Measurements from ENCODE around the gene RASSF5.

RASSF5 gene

GRCh38 chr1:206496131-206496793 is 11.1 kb upstream of the RASSF5 start:
- no peak for DNase-seq

- no peak for DNase-seq
These were observed 10.0 kb upstream of the RASSF5 start for GRCh38 chr1:206497363-206497762.

- no peak for DNase-seq
These were observed 9.6 kb upstream of the RASSF5 start for GRCh38 chr1:206497774-206498173.

GRCh38 chr1:206498685-206499084 is 8.6 kb upstream of the RASSF5 start:
- DNase-seq = no peak

- DNase-seq = no peak
These were observed 7.3 kb upstream of the RASSF5 start for GRCh38 chr1:206500046-206500445.

GRCh38 chr1:206501881-206502280 is 5.5 kb upstream of the RASSF5 start:
- no peak for DNase-seq

- DNase-seq = no peak
These were observed 4.9 kb upstream of the RASSF5 start for GRCh38 chr1:206502403-206502802.

GRCh38 chr1:206502812-206503211 is 4.5 kb upstream of the RASSF5 start:
- no peak for DNase-seq

GRCh38 chr1:206503591-206504362 is 3.6 kb upstream of the RASSF5 start:
- DNase-seq = peak in 9 of 58 donors; percentile 5 to 55 (median 21)

GRCh38 chr1:206504363-206504713 is 3.0 kb upstream of the RASSF5 start:
- DNase-seq = no peak

GRCh38 chr1:206505702-206506355 is 1.5 kb upstream of the RASSF5 start:
- no peak for DNase-seq

GRCh38 chr1:206506405-206507283 is 687 bp upstream of the RASSF5 start:
- DNase-seq = peak in 1 of 58 donors; percentile 35

- DNase-seq = no peak
These were observed 979 bp downstream of the RASSF5 start for GRCh38 chr1:206508130-206508889.

- DNase-seq = peak in 1 of 58 donors; percentile 26
These were observed 1.6 kb downstream of the RASSF5 start for GRCh38 chr1:206508956-206509355.

GRCh38 chr1:206509612-206510257 is 2.4 kb downstream of the RASSF5 start:
- no peak for DNase-seq

GRCh38 chr1:206510371-206510770 is 3.0 kb downstream of the RASSF5 start:
- no peak for DNase-seq

- no peak for DNase-seq
These were observed 4.2 kb downstream of the RASSF5 start for GRCh38 chr1:206511362-206512057.

GRCh38 chr1:206512058-206512850 is 4.9 kb downstream of the RASSF5 start:
- no peak for DNase-seq

GRCh38 chr1:206512851-206513180 is 5.5 kb downstream of the RASSF5 start:
- DNase-seq = no peak

Measured in anterior cingulate cortex (tissue), 58 donors.